ENCODE data around the gene PTPRJ.

PTPRJ gene

GRCh38 chr11:47997063-47998053, 17.0 kb downstream of the PTPRJ start:
- DNase-seq, result no peak

- DNase-seq, result no peak
Observed at GRCh38 chr11:47998345-47998732, 18.0 kb downstream of the PTPRJ start.

- DNase-seq, result no peak
Observed at GRCh38 chr11:47998733-47999359, 18.5 kb downstream of the PTPRJ start.

DNA sequence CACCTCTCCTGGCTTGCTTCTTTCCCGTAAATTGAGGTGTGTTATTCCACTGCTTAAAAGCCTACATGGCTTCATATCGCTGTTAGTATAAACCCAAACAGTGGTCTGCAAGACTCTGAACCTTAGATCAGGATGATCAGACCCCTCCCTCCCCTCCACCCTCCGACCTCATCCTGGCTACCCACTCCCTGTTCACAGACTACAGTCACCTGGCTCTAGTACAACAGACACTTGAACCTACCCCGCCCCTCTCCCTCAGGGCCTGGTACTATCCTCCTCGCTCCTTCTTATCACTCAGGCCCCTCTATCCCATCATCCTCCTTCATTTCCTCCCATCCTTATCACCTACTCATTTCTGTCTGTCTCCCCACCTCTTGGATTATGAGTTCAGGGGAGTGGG, 20.1 kb downstream of the PTPRJ start:
- no peak for DNase-seq

- DNase-seq, result peak; percentile 84
Observed at GRCh38 chr11:48001438-48002021, 21.2 kb downstream of the PTPRJ start.

GRCh38 chr11:48002561-48002960, 22.2 kb downstream of the PTPRJ start:
- no peak for DNase-seq

DNA sequence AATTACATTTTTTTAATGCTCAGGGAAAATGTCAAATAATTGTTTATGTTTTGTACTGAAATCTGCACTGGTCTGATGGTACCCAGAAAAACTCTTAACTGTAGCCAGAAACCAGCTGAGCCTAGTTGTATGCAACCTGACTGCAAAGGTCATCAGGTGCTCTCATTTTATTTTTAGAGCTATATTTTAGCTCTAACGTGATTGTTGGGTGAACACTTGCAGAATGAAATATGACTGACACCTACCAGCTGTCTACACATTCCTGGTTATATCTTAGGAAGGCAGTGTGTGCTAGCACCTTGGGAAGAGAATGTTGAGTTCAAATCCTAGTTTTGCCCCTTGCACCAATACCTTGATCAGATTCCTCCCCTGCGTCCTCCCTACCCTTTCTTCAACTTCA, 23.6 kb downstream of the PTPRJ start:
- DNase-seq, result no peak

DNA sequence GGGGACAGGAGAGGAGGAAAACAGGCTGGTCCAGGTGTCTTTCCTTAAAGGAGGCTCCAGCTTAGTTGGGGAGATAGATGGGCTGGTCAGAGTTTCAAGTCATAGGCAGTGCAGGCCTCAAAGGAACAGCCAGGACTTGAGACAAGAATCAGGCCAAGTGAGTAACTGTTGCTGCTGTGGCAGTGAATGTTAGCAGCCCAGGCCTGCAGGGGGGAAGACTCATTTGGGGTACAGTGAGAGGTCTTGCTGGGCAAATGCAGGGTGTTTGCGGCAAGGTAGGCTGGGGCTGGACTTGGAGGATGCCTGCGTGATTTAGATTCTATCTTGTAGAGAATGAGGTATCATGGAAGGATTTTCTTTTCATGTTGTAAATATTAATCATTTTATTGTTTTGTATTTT, 24.1 kb downstream of the PTPRJ start:
- no peak for DNase-seq

GRCh38 chr11:48005136-48005535, 24.8 kb downstream of the PTPRJ start:
- peak; percentile 72 for DNase-seq

DNA sequence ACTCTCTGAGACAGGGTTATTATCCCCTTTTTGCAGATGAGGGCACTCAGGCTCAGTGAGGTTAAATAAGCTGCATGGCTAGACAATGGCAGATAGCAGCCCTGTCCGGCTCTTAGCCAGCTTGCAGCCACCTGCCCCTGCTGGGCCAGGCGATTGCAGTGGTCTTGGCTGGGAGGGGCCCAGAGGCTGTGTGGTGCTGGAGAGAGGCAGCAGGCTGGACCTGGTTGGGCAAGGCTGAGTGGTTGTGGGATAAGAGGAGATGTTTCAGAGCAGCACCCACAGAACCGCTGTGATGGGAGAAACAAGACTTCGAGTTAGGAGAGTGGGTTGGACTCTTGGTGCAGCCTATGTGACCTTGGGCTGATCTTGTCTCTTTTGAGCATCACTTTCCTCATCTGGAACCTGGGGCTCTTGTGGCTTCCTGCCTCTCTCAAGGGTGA, 25.5 kb downstream of the PTPRJ start:
- peak; percentile 47 for DNase-seq

DNA sequence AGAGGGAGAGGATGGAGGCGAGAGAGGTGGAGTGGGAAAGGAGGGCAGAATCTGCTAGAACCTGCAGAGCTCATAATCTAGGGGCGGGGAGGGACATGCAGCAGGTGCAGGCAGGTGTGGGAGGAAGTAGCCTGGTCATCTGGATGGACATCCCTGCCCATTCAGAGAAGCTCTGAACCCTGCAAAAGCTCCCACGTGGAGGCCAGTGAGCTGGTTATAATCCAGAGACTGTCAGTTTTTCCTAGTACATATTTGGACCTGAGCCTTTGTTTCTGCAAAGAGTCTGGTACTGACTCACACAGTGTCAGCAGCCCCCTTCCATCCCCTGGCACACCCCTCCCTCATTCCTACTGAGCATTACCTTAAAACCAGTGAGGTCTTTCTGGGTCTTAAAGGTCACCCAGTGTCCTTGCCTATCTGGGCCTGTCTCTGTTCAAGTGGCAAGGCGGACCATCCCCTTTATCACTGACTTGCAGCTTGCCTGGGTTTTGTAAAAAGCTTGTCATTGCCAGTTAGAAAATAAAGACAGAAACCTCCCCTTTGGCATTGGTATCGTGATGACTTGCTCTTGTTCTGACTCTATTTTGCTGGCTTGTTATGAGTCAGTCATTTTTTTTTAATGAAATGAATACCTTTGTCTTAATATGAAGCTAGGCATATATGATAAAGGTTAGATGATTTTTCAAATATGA, 26.1 kb downstream of the PTPRJ start:
- DNase-seq, result peak; percentile 70

DNA sequence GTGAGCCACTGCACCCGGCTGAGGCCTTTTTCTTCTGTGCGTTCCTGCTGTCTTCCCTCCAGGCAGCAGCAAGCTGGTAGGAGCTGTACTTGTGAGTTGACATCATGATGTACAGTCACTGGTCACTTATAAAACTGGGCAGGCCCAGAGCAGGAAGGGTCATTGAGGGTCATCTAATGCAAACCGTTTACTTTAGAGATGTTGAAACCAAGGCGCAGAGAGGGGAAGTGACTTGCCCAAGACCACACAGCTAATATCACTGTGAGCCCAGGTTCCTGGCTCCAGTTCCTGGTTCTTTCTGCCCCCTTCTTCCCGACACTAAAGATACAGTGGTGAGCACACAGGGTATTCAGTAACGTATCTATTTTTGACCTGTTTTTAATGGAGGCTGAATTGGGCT, 27.3 kb downstream of the PTPRJ start:
- DNase-seq, result no peak

- peak; percentile 83 for DNase-seq
Observed at GRCh38 chr11:48008951-48009270, 28.6 kb downstream of the PTPRJ start.

GRCh38 chr11:48011102-48011797, 30.9 kb downstream of the PTPRJ start:
- no peak for DNase-seq

DNA sequence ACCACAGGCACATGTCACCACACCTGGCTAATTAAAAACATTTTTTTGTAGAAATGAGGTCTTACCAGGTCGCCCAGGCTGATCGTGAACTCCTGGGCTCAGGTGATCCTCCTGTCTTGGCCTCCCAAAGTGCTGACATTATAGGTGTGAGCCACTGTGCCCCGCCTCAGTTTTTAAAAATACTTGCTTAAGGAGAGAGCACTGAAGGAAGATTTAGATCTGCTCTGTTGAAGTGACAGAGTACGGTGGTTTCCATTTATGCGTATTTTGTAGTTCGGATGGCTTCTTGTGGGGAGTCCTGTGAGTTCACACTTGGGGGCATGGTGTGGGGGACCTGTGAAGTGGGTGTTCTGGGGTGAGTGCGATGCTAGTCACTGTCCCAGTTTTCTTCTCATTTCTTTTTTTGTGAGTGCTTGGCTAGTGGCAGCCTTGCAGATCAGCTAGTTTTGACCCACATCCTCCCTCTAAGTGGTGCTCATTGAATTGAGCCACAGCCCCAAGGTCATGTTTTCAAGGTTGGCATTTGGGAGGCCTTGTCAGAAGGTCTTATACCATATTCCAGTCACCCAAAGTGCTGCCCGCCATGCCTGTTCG, 31.5 kb downstream of the PTPRJ start:
- DNase-seq, result peak; percentile 66

- peak; percentile 75 for DNase-seq
Observed at GRCh38 chr11:48013269-48013901, 33.0 kb downstream of the PTPRJ start.

GRCh38 chr11:48014917-48015316, 34.6 kb downstream of the PTPRJ start:
- DNase-seq, result no peak

DNA sequence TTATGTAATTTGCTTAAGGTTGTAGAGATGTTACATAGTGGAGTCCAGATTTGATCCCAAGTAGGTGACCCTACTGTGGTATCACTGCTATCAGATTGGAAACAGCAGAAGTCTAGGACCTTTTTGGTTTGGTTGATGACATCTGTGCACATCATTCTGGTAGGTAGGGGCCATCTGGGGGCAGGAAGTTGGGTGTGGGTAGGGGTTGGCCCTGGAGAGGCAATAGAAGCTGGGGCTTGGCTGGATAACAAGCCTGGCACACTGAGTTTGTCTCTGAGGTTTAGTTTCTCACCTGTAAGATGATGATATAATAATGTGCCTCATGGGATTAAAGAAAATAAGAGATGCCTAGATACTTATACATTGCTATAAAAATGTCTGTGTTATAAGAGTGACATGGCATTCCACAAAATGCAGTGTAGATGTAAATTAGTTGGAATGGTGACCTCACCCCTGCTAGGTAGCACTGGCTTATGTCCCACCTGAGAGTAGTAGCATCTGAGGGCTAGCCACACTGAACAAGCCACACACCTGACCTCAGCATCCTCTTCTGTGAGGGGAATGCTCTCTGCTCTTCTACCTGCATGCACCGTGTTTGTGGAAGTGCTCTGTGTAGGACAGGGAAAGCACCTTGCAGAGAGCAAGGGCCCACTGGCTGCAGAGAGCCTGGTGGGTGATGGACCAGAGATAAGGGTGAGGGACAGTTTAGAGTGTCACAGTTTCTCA, 36.9 kb downstream of the PTPRJ start:
- peak; percentile 63 for DNase-seq

GRCh38 chr11:48017831-48018527, 37.6 kb downstream of the PTPRJ start:
- DNase-seq, result no peak

DNA sequence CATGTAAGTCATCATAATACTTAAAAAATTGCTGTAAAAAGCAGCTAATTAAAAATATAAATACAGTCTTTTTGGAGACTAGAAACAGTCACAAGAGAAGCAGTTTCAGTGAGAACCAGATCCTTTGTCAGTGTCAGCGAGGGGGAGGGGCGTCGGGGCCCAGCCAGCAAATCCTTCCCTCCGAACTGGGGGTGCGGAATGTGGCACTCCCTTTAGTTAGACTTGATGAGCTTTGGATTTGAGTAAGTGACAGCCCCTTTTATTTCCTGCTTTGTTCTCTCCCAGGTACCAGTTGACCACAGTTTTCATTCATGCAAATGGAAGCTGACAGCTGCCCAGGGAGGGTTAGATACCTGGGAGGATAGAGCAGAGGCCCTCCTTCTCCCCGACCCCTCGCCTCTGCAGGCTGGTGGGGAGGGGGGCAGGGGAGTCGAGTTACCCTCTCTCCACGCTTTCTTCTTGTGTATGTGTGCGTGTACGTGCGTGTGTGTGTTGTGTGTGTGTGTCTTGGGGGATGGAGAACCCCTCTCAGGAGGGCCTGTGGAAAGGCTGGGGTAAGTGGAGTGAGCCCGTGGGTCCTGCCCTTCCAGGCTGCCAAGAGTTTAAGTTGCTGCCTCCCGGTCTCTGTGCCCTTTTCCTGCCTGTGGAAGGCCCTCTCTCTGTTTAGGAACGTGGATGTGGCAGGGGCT, 38.3 kb downstream of the PTPRJ start:
- DNase-seq, result no peak

Data from activated CD4-positive, alpha-beta T cell treated with anti-CD3 and anti-CD28 coated beads for 48 hours (primary cell).